ENCODE data around the gene RRM2. TPM values are rescaled to one million over a fixed set of nuclear protein-coding genes. Genes with fewer than 3 reads are reported as not detected.

RRM2 gene
- total and polyA plus RNA-seq, 8 donors = 24.9 to 85.8 (median 45.3) TPM

GRCh38 chr2:10179422-10179821 lies 56.9 kb downstream of the RRM2 start:
- intact Hi-C loops (cut with DNase I) = no loop called here
- TF ChIP-seq, protein P1, sequence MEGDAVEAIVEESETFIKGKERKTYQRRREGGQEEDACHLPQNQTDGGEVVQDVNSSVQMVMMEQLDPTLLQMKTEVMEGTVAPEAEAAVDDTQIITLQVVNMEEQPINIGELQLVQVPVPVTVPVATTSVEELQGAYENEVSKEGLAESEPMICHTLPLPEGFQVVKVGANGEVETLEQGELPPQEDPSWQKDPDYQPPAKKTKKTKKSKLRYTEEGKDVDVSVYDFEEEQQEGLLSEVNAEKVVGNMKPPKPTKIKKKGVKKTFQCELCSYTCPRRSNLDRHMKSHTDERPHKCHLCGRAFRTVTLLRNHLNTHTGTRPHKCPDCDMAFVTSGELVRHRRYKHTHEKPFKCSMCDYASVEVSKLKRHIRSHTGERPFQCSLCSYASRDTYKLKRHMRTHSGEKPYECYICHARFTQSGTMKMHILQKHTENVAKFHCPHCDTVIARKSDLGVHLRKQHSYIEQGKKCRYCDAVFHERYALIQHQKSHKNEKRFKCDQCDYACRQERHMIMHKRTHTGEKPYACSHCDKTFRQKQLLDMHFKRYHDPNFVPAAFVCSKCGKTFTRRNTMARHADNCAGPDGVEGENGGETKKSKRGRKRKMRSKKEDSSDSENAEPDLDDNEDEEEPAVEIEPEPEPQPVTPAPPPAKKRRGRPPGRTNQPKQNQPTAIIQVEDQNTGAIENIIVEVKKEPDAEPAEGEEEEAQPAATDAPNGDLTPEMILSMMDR (IDR thresholded peaks at IDR 0.05) = no peak
- Histone ChIP-seq H3K36me3 (no peaks in the 10 kb centered on the region), H3K4me3 (no peak overlapping the region), H3K4me1 (no peaks in the 10 kb centered on the region), H3K27ac (no peak overlapping the region), H3K27me3 (no peaks in the 10 kb centered on the region), H3K9me3 (no peaks in the 10 kb centered on the region)
- DNase-seq (no peak), ATAC-seq (no peak)

DNA sequence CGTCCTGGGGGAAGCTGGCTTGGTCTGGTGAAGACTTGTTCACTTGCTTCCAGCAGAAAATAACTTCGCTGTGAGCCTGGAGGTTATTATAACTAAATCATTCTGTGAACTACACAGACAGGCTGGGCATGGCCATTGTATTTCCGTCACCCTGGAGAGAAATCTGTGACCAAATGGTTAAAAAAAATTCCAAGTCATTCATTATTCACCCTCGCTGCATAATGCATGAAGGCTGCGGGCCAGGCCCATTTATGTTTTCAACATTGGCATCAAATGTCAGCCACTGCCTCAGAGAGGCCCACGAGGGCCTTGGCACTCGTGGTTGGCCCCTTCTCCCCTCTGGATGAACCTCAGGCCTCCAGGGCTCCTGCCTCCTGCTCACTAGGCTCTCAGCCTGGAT lies 57.7 kb downstream of the RRM2 start:
- Histone ChIP-seq H3K27ac (no peak overlapping the region), H3K36me3 (no peaks in the 10 kb centered on the region), H3K4me3 (no peak overlapping the region), H3K27me3 (no peaks in the 10 kb centered on the region), H3K4me1 (no peaks in the 10 kb centered on the region), H3K9me3 (no peaks in the 10 kb centered on the region)
- no peak for ATAC-seq
- intact Hi-C loops (cut with DNase I) = no loop called here
- TF ChIP-seq, protein P1 (IDR thresholded peaks at IDR 0.05) = no peak
- DNase-seq = no peak

Other genes starting within 250 kb of the RRM2 start
- 1 to 10 TPM; 2.4 to 4.7 TPM for gene GRHL1, start 171.0 kb upstream of the RRM2 start, total RNA-seq
- 1 to 10 TPM; 4.6 to 7.3 (median 6.3) TPM for gene GRHL1, start 171.0 kb upstream of the RRM2 start, polyA plus RNA-seq (ENCODE audit: insufficient read length in 6 of 6)
- 10 to 100 TPM; 15.7 to 23.0 TPM for gene KLF11, start 79.2 kb upstream of the RRM2 start, total RNA-seq
- gene KLF11, start 79.2 kb upstream of the RRM2 start, polyA plus RNA-seq (ENCODE audit: insufficient read length in 6 of 6) = 10 to 100 TPM; 18.0 to 20.8 (median 20.0) TPM
- under 1 TPM; 0.60 to 0.93 TPM for gene CYS1, start 42.3 kb upstream of the RRM2 start, total RNA-seq
- 10 to 100 TPM; 14.0 to 18.8 (median 16.9) TPM for gene CYS1, start 42.3 kb upstream of the RRM2 start, polyA plus RNA-seq (ENCODE audit: insufficient read length in 6 of 6)
- 100 to 1,000 TPM; 107 to 108 TPM for gene HPCAL1, start 180.2 kb downstream of the RRM2 start, total RNA-seq
- gene HPCAL1, start 180.2 kb downstream of the RRM2 start, polyA plus RNA-seq (ENCODE audit: insufficient read length in 6 of 6) = 10 to 100 TPM; 58.1 to 84.3 (median 69.7) TPM